SK-N-SH treated with all-trans-retinoic acid at 6 μM for 48 hours (cell line): Measurements from ENCODE around the gene PREB.

Source experiments
- ARNTL ChIP-seq: fragments of 450-650 bp; formaldehyde crosslinking; IDR thresholded peaks from 2 replicates; pipeline ENCODE4 v1.5.0; 2020; ENCODE audit warnings: low read depth, mild to moderate bottlenecking, moderate library complexity, borderline replicate concordance
- CREB5 ChIP-seq: fragments of 250-450 bp; sonication (Bioruptor Pico); IDR thresholded peaks from 2 replicates; pipeline ENCODE4 v1.5.1; 2020; ENCODE audit warnings: low read depth, mild to moderate bottlenecking, moderate library complexity
- TSHZ2 ChIP-seq: fragments of 250-450 bp; sonication (Bioruptor Pico); IDR thresholded peaks from 2 replicates; pipeline ENCODE4 v1.5.0; 2020; ENCODE audit warnings: mild to moderate bottlenecking, moderate library complexity
- ZFP3 ChIP-seq: fragments of 250-450 bp; sonication (Bioruptor Pico); IDR thresholded peaks from 2 replicates; pipeline ENCODE4 v1.5.0; 2020; ENCODE audit warnings: mild to moderate bottlenecking, moderate library complexity
- ZFP30 ChIP-seq: fragments of 450-650 bp; formaldehyde crosslinking; IDR thresholded peaks from 2 replicates; pipeline ENCODE4 v1.5.0; 2022; ENCODE audit warnings: mild to moderate bottlenecking, moderate library complexity
- ZNF565 ChIP-seq: fragments of 450-650 bp; formaldehyde crosslinking; conservative IDR thresholded peaks from 2 replicates; pipeline ENCODE4 v1.5.0; 2020; ENCODE audit warnings: low read depth, mild to moderate bottlenecking, moderate library complexity

- TF ChIP-seq ARNTL (CRISPR knock-in tag) (no peak), ZFP30 (no peak), CREB5 (no peak), TSHZ2 (CRISPR knock-in tag) (no peak), ZNF565 (CRISPR knock-in tag) (no peak), ZFP3 (CRISPR knock-in tag) (no peak)
Observed at GRCh38 chr2:27184115-27184514, 49.7 kb upstream of the PREB start.
